Gastroesophageal sphincter (tissue), 4 donors: ENCODE data around the gene CNTNAP1. TPM values are rescaled to one million over a fixed set of nuclear protein-coding genes. Genes with fewer than 3 reads are reported as not detected.
A peak's percentile ranks its signal among the peaks of the same experiment; 100 is the strongest.

Experiments used
- ATAC-seq: fragments of 150-250 bp; one replicate; pipeline ENCODE4 v1.9.1; 2016; ENCODE audit warnings: mild to moderate bottlenecking, moderate library complexity
- H3K27ac ChIP-seq, 4 donors: fragments of 200-600 bp; sonication (generic) in 3 of 4; 1 replicate in 3 of 4; 2 replicates in 1 of 4; pipeline ENCODE4 v1.5.1; 2016 to 2019
- H3K27me3 ChIP-seq: fragments of 200-600 bp; sonication (generic); one replicate; pipeline ENCODE4 v1.5.1; 2019
- H3K36me3 ChIP-seq, 2 donors: fragments of 200-600 bp; sonication (generic); one replicate each; pipeline ENCODE4 v1.5.1; 2019; ENCODE audit warnings: control low read depth in 1 of 2
- H3K4me1 ChIP-seq, 3 donors: fragments of 200-600 bp; sonication (generic); 1 replicate in 2 of 3; 2 replicates in 1 of 3; pipeline ENCODE4 v1.5.1; 2016 to 2019; ENCODE audit warnings: control low read depth in 2 of 3
- H3K4me3 ChIP-seq, 2 donors: fragments of 200-600 bp; sonication (generic); one replicate each; pipeline ENCODE4 v1.5.1; 2019; ENCODE audit warnings: mild to moderate bottlenecking in 1 of 2, moderate library complexity in 1 of 2
- H3K9me3 ChIP-seq, 3 donors: fragments of 200-600 bp; sonication (generic); one replicate each; pipeline ENCODE4 v1.5.1; 2017 to 2019; ENCODE audit warnings: control low read depth in 2 of 3
- EP300 ChIP-seq: sonication (generic); formaldehyde crosslinking; IDR thresholded peaks from one replicate; pipeline ENCODE4 v1.6.1; 2017; ENCODE audit warnings: antibody characterized with exemption, mild to moderate bottlenecking
- POLR2A ChIP-seq, 2 donors: fragments of 450-650 bp; IDR thresholded peaks; one replicate each; pipeline ENCODE4 v1.6.1; 2017; ENCODE audit warnings: antibody characterized with exemption in 2 of 2, mild to moderate bottlenecking in 2 of 2, moderate library complexity in 1 of 2
- POLR2AphosphoS5 ChIP-seq: sonication (generic); formaldehyde crosslinking; IDR thresholded peaks from one replicate; pipeline ENCODE4 v1.6.1; 2017; ENCODE audit warnings: antibody characterized with exemption
- WGBS, 2 donors: methylation state at CpG; one replicate each; pipeline ENCODE4 v1.1.5; 2018; ENCODE audit warnings: low coverage in 1 of 2; 5-methylcytosine and 5-hydroxymethylcytosine counted together
- total RNA-seq, 4 donors: library from RNA; depleted of rRNA; stranded (reverse); fragments of >200 nt; gene quantifications; one replicate each; pipeline ENCODE4 v1.1.0, GENCODE V29; 2016
- TF ChIP-seq, protein P1 (sequence below), 4 experiments: fragments of 200-600 bp in 2 of 4; fragments of 450-650 bp in 2 of 4; sonication (generic) in 1 of 4; IDR thresholded peaks; one replicate each; pipeline ENCODE4 v1.5.1; 2017 to 2019; ENCODE audit warnings: antibody characterized with exemption in 4 of 4, mild to moderate bottlenecking in 2 of 4, moderate library complexity in 2 of 4

Gene CNTNAP1
- total RNA-seq, 4 donors from 2014 or later = 1.7 to 14.5 (median 9.1) TPM

DNA sequence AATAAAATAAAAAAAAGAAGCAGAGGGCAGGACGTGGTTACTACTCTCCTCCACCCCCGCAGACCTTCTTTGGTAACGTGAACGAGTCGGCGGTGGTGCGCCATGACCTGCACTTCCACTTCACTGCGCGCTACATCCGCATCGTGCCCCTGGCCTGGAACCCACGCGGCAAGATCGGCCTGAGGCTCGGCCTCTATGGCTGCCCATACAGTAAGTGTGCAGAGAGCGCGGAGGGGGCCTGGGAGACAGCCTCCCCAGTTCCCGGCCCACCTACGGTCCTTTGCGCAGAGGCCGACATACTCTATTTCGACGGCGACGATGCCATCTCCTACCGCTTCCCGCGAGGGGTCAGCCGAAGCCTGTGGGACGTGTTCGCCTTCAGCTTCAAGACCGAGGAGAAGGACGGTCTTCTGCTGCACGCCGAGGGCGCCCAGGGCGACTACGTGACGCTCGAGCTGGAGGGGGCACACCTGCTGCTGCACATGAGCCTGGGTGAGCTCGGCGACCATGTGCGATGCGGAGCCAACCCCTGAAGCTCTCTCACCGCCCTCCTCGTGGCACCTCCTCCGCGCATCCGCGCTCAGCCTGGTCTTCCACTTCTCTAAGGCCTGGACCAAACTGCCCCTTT lies 2.7 kb downstream of the CNTNAP1 start:
- H3K4me1 ChIP-seq = peaks cover 0 to 52% (median 29%) of the 10 kb centered on the region in 3 donors
- ATAC-seq = no peak
- TF ChIP-seq POLR2A (IDR thresholded peaks at IDR 0.05) (no peak), EP300 (no peak), POLR2AphosphoS5 (no peak)
- TF ChIP-seq, protein P1, sequence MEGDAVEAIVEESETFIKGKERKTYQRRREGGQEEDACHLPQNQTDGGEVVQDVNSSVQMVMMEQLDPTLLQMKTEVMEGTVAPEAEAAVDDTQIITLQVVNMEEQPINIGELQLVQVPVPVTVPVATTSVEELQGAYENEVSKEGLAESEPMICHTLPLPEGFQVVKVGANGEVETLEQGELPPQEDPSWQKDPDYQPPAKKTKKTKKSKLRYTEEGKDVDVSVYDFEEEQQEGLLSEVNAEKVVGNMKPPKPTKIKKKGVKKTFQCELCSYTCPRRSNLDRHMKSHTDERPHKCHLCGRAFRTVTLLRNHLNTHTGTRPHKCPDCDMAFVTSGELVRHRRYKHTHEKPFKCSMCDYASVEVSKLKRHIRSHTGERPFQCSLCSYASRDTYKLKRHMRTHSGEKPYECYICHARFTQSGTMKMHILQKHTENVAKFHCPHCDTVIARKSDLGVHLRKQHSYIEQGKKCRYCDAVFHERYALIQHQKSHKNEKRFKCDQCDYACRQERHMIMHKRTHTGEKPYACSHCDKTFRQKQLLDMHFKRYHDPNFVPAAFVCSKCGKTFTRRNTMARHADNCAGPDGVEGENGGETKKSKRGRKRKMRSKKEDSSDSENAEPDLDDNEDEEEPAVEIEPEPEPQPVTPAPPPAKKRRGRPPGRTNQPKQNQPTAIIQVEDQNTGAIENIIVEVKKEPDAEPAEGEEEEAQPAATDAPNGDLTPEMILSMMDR (IDR thresholded peaks at IDR 0.05) = no peak
- 75 to 85% methylated on average over 10 to 13 of the region's 50 CpGs for WGBS, 2 donors
- H3K36me3 ChIP-seq = peaks cover 0 to 53% of the 10 kb centered on the region in 2 donors
- no peaks in the 10 kb centered on the region for H3K27me3 ChIP-seq
- H3K9me3 ChIP-seq = no peaks in the 10 kb centered on the region
- H3K27ac ChIP-seq = peak overlapping the region in 3 of 4 donors; percentile 68 to 99 (median 71)
- no peak overlapping the region for H3K4me3 ChIP-seq

DNA sequence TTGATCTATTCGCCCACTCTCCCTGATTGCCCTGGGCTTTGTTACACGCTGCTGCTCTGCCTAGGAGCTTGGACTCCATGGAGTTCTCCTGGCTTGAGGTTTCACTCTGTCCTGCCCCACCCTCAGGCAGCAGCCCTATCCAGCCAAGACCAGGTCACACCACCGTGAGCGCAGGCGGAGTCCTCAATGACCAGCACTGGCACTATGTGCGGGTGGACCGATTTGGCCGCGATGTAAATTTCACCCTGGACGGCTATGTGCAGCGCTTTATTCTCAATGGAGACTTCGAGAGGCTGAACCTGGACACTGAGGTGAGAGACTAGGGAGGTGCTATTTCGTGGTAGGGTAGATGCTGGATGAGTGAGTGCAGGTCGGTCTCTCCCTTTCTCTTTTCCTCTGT lies 3.5 kb downstream of the CNTNAP1 start:
- WGBS, 2 donors = 67 to 75% methylated on average over 4 to 9 of the region's 14 CpGs
- TF ChIP-seq, protein P1 (IDR thresholded peaks at IDR 0.05) = no peak
- TF ChIP-seq EP300 = no peak
- TF ChIP-seq POLR2A (IDR thresholded peaks at IDR 0.05) = no peak
- no peak for TF ChIP-seq POLR2AphosphoS5
- Histone ChIP-seq H3K27ac (no peak overlapping the region), H3K36me3 (peaks cover 0 to 61% of the 10 kb centered on the region in 2 donors), H3K9me3 (no peaks in the 10 kb centered on the region), H3K4me1 (peaks cover 0 to 44% (median 23%) of the 10 kb centered on the region in 3 donors), H3K4me3 (no peak overlapping the region), H3K27me3 (no peaks in the 10 kb centered on the region)
- ATAC-seq = no peak

DNA sequence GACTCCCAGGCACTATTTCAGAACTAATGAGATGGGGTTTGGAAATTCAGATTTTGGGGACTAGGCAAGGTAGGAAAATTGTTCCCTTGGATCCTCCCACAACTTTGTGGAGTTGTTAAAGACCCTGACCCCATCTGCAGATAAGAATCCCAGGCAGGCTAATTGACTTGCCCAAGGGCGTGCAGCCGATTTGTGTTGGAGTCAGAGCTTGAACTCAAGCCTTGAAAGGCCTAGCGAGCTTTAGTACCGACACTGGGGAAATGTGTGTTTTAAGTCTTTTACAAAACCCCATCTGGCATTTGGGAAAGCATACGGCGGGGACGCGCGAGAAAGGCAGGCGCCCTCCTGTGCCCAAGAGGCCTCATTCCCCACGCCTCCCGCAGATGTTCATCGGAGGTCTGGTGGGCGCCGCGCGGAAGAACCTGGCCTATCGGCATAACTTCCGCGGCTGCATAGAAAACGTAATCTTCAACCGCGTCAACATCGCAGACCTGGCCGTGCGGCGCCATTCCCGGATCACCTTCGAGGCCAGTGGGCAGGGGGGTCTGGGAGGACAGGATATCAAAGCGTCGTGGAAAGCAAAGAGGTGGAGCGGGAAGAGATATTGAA lies 4.3 kb downstream of the CNTNAP1 start:
- peaks cover 0 to 36% (median 20%) of the 10 kb centered on the region in 3 donors for H3K4me1 ChIP-seq
- H3K9me3 ChIP-seq = no peaks in the 10 kb centered on the region
- H3K4me3 ChIP-seq = no peak overlapping the region
- TF ChIP-seq, protein P1 (IDR thresholded peaks at IDR 0.05) = no peak
- TF ChIP-seq POLR2AphosphoS5 (no peak), POLR2A (IDR thresholded peaks at IDR 0.05) (no peak), EP300 (no peak)
- H3K27ac ChIP-seq = no peak overlapping the region
- peaks cover 0 to 69% of the 10 kb centered on the region in 2 donors for H3K36me3 ChIP-seq
- no peaks in the 10 kb centered on the region for H3K27me3 ChIP-seq
- 78% methylated on average over 22 of the region's 32 CpGs; no CpG with 5 or more reads in 1 of the 2 donors for WGBS, 2 donors
- no peak for ATAC-seq

DNA sequence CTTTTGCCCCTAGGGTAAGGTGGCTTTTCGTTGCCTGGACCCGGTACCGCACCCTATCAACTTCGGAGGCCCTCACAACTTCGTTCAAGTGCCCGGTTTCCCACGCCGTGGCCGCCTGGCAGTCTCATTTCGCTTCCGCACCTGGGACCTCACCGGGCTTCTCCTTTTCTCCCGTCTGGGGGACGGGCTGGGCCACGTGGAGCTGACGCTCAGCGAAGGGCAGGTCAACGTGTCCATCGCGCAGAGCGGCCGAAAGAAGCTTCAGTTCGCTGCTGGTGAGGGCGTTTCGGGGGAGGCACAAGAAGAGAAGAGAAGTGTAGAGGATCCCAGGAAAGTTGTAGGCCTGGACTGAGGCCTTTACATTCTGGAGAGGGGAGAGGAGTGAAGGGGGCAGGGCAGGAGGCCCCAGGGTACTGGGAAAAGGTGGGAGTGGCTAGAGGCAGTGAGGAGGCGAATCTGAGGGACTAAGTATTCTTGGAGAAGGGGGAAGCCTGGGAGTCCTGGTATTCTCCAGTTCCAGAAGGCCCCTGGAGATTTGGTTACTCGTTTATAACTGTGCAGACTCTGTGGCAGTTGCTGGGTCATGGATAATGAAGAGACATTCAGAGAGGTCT lies 5.5 kb downstream of the CNTNAP1 start:
- Histone ChIP-seq H3K4me1 (peaks cover 0 to 24% (median 8%) of the 10 kb centered on the region in 3 donors), H3K27me3 (no peaks in the 10 kb centered on the region), H3K9me3 (no peaks in the 10 kb centered on the region), H3K27ac (no peak overlapping the region), H3K4me3 (no peak overlapping the region), H3K36me3 (peaks cover 0 to 81% of the 10 kb centered on the region in 2 donors)
- ATAC-seq = no peak
- TF ChIP-seq, protein P1 (IDR thresholded peaks at IDR 0.05) = no peak
- no peak for TF ChIP-seq POLR2A (IDR thresholded peaks at IDR 0.05)
- WGBS, 2 donors = 62% methylated on average over 8 of the region's 27 CpGs; no CpG with 5 or more reads in 1 of the 2 donors
